HG03432 (cell line): Measurements from ENCODE around the gene CLIP3.
"Not testable (repeated sequence)": the region's sequence is repeated elsewhere in the genome, so short reads cannot be mapped to it uniquely, and the experiment has no call there.

Experiments
- ATAC-seq: cut with Tn5 transposase; IDR thresholded peaks from one replicate; pipeline ENCODE4 v1.9.1; 2021; ENCODE audit warnings: mild to moderate bottlenecking, moderate library complexity; ENCODE audit not compliant: unreplicated experiment

Gene CLIP3

GRCh38 chr19:36049080-36049698 is 16.5 kb upstream of the CLIP3 start:
- ATAC-seq = no peak

GRCh38 chr19:36047835-36048234 is 15.2 kb upstream of the CLIP3 start:
- ATAC-seq = no peak

- ATAC-seq = no peak
Observed at GRCh38 chr19:36046443-36047050, 13.9 kb upstream of the CLIP3 start.

GRCh38 chr19:36043952-36044351 is 11.3 kb upstream of the CLIP3 start:
- no peak for ATAC-seq

- no peak for ATAC-seq
Observed at GRCh38 chr19:36041831-36042230, 9.2 kb upstream of the CLIP3 start.

GRCh38 chr19:36041092-36041491 is 8.4 kb upstream of the CLIP3 start:
- not testable (repeated sequence) for ATAC-seq

- no peak for ATAC-seq
Observed at GRCh38 chr19:36040495-36040894, 7.8 kb upstream of the CLIP3 start.

GRCh38 chr19:36031308-36031707 is 1.4 kb downstream of the CLIP3 start:
- ATAC-seq = no peak

GRCh38 chr19:36030264-36031148 is 2.2 kb downstream of the CLIP3 start:
- no peak for ATAC-seq

GRCh38 chr19:36028313-36029041 is 4.2 kb downstream of the CLIP3 start:
- ATAC-seq = no peak

- ATAC-seq = no peak
Observed at GRCh38 chr19:36027696-36028095, 5.0 kb downstream of the CLIP3 start.

- no peak for ATAC-seq
Observed at GRCh38 chr19:36026091-36026876, 6.4 kb downstream of the CLIP3 start.

GRCh38 chr19:36025541-36025940 is 7.1 kb downstream of the CLIP3 start:
- no peak for ATAC-seq

GRCh38 chr19:36023432-36023831 is 9.2 kb downstream of the CLIP3 start:
- no peak for ATAC-seq

- no peak for ATAC-seq
Observed at GRCh38 chr19:36019061-36019670, 13.5 kb downstream of the CLIP3 start.

GRCh38 chr19:36014012-36014924 is 18.4 kb downstream of the CLIP3 start, which contains the start of gene ALKBH6:
ALKBH6 (minus strand) TSS chr19:36014213; CDS start chr19:36013397, 816 bp downstream.
- peak; percentile 94 for ATAC-seq

GRCh38 chr19:36013280-36014011 is 19.2 kb downstream of the CLIP3 start:
- no peak for ATAC-seq

- no peak for ATAC-seq
Observed at GRCh38 chr19:36010402-36010801, 22.3 kb downstream of the CLIP3 start.
